ENCODE results near the gene KLHDC3. TPM values are rescaled to one million over a fixed set of nuclear protein-coding genes. Genes with fewer than 3 reads are reported as not detected.
"Not testable (repeated sequence)": the region's sequence is repeated elsewhere in the genome, so short reads cannot be mapped to it uniquely, and the experiment has no call there.

KLHDC3 gene
- total RNA-seq, 3 donors from 2014 or later = 51.9 to 55.8 (median 52.2) TPM

DNA sequence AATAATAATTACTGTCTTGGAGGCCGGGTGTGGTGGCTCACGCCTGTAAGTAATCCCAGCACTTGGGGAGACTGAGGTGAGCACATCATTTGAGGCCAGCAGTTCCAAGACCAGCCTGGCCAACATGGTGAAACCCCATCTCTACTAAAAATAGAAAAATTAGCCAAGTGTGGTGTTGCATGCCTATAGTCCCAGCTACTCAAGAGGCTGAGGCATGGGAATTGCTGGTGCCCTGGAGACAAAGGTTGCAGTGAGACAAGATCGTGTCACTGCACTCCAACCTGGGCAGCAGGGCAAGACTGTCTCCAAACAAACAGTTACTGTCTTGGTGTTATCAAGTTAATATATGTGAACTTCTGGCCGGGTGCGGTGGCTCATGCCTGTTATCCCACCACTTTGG lies 12.3 kb downstream of the KLHDC3 start:
- no peaks in the 10 kb centered on the region for H3K27me3 Mint-ChIP-seq (ENCODE audit: low read depth)
- DNase-seq = no peak
- no peak overlapping the region for H3K4me3 Mint-ChIP-seq
- no peak for ATAC-seq
- no peaks in the 10 kb centered on the region for H3K9me3 Mint-ChIP-seq
- peaks cover 20% of the 10 kb centered on the region for H3K4me1 Mint-ChIP-seq (ENCODE audit: low read depth)
- H3K36me3 Mint-ChIP-seq (ENCODE audit: insufficient read depth) = peaks cover 28% of the 10 kb centered on the region

DNA sequence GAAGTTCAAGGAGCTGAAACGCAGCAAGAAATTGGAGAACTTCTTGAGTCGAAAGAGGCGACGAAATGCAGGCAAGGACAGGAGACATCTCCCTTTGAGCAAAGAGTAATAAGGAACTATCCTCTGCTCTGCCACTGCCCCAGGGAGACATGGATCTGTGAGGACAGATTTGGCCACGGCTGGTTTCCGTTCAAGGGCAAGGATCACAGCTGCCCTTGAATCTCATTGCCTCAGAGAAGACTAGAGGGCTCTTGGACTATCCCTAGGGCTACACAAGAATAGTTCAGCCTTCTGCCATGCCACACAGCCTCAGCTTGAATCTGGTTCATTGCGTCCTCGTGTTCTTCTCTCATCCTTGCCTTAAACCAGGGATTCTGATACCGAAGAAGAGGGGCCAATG lies 15.1 kb downstream of the KLHDC3 start:
- no peaks in the 10 kb centered on the region for H3K27me3 Mint-ChIP-seq (ENCODE audit: low read depth)
- H3K9me3 Mint-ChIP-seq = no peaks in the 10 kb centered on the region
- H3K36me3 Mint-ChIP-seq (ENCODE audit: insufficient read depth) = peaks cover 34% of the 10 kb centered on the region
- no peak overlapping the region for H3K4me3 Mint-ChIP-seq
- no peak for ATAC-seq
- peaks cover 8% of the 10 kb centered on the region for H3K4me1 Mint-ChIP-seq (ENCODE audit: low read depth)
- DNase-seq = no peak

DNA sequence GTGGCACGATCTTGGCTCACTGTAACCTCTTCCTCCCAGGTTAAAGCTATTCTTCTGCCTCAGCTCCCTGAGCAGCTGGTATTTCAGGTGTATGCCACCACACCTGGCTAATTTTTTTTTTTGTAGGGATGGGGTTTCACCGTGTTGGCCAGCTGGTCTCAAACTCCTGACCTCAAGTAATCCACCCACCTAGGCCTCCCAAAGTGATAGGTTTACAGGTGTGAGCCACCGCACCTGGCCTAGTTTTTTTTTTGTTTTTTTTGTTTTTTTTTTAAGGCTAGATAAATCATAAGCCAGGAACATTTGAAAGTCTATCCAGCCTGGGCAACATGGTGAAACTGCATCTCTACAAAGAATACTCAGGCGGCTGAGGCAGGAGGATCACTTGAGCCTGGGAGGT lies 18.3 kb downstream of the KLHDC3 start:
- no peak for DNase-seq
- ATAC-seq = no peak
- H3K36me3 Mint-ChIP-seq (ENCODE audit: insufficient read depth) = peaks cover 23% of the 10 kb centered on the region
- no peaks in the 10 kb centered on the region for H3K9me3 Mint-ChIP-seq
- H3K27me3 Mint-ChIP-seq (ENCODE audit: low read depth) = no peaks in the 10 kb centered on the region
- H3K4me1 Mint-ChIP-seq (ENCODE audit: low read depth) = no peaks in the 10 kb centered on the region
- no peak overlapping the region for H3K4me3 Mint-ChIP-seq

DNA sequence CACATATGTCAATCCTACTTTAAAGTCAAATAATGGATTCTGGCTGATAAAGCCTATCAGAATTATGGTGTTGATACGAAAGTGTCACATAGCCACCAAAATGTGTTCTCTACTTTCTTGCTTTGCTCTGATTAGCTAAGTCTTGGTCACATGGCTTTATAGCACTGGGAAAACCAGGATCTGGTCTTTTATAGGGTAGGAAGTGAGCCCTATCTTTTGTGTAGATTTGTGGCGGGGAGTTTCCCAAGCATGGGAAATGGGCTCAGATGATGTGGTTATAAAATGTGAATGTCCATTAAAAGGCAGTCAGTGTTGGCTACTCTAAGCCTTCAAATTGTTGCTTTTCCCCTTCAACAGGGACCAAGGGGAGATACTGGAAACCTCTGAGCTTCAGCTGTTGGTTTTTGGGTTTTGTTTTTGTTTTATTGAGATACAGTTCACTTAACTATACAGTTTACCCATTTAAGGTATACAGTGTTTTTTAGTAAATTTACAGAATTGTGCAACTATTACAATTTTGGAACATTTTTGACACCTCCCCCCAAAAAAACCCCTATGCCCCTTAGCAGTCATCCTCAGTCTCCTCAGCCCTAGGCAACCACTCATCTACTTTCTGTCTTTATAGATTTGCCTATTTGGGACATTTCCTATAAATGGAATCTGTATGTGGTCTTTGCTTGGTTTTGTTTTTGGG lies 19.6 kb downstream of the KLHDC3 start:
- Mint-ChIP-seq H3K27me3 (ENCODE audit: low read depth) (no peaks in the 10 kb centered on the region), H3K36me3 (ENCODE audit: insufficient read depth) (peaks cover 31% of the 10 kb centered on the region), H3K9me3 (no peaks in the 10 kb centered on the region), H3K4me3 (no peak overlapping the region), H3K4me1 (ENCODE audit: low read depth) (no peaks in the 10 kb centered on the region)
- ATAC-seq (no peak), DNase-seq (no peak)

DNA sequence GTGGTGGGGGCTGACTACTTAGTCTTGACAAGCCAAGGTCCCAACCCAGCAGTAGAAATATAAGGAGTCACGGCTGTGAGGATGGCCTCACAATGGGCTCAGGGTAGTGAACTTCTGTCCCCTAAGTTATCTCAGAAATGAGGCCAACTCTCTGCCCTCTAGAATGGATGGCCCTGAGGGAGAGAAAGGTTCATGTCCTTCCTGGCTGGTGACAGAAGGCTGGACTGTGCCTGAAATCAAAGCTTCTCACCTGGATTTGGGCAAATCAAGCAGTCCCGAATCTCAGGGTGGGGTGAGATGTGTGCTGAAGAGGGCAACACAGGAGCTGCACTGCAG lies 20.1 kb downstream of the KLHDC3 start:
- Mint-ChIP-seq H3K4me1 (ENCODE audit: low read depth) (no peaks in the 10 kb centered on the region), H3K36me3 (ENCODE audit: insufficient read depth) (peaks cover 33% of the 10 kb centered on the region), H3K27me3 (ENCODE audit: low read depth) (no peaks in the 10 kb centered on the region), H3K4me3 (no peak overlapping the region), H3K9me3 (no peaks in the 10 kb centered on the region)
- DNase-seq (no peak), ATAC-seq (no peak)

DNA sequence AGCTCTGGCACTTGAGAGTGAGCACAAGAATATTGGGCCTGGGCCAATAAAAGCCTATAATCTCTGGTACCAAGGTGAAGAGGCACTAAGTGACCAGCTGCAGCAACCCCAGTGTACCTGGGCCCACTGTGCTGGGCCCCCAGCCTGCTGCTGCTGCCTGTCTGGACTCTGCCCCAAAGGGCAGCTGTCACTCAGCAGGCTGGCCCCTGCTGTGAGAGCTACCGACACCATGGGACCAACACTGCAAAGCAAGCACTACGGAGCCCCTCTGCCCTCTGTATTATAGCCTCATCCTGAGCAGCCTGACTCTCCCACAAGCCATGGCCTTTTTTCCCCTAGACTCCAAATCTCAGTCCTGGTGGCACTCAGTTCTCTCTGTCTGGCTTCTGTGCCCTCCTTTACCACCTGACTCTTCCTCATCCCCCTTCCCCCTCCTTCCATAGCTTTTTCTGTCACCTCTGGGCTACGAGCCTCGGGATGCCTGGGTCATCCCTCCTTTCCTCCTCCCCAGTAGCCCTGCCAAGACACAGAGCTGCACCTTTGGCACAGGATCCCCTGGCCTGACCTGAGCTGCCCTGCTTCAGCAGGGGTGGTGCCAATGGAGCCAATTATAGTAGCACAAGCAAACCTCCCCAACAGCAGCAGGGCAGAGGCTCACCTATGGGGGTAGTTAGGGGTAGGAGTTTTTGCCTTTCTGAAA lies 21.6 kb downstream of the KLHDC3 start:
- Mint-ChIP-seq H3K4me1 (ENCODE audit: low read depth) (no peaks in the 10 kb centered on the region), H3K27me3 (ENCODE audit: low read depth) (no peaks in the 10 kb centered on the region), H3K9me3 (no peaks in the 10 kb centered on the region), H3K4me3 (no peak overlapping the region), H3K36me3 (ENCODE audit: insufficient read depth) (peaks cover 28% of the 10 kb centered on the region)
- no peak for ATAC-seq
- DNase-seq = no peak

DNA sequence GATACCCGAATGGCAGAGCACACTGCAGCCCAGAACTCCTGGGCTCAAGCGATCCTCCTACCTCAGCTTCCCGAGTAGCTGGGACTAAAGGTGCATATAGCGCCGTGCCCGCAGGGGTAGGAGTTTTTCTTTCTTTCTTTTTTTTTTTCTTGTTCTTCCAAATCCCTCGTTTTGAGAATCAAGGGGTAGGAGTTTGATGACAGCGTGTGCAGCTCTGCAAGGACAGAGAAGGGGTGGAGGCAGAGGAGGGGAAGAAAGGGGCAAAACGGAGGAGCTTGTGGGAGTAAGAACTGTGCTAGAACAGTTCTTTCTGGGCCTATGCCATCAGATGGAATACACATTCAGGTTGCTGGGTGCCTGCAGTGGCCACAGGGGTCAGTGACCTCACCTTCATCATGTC lies 22.7 kb downstream of the KLHDC3 start:
- H3K27me3 Mint-ChIP-seq (ENCODE audit: low read depth) = no peaks in the 10 kb centered on the region
- ATAC-seq = no peak
- no peaks in the 10 kb centered on the region for H3K4me1 Mint-ChIP-seq (ENCODE audit: low read depth)
- peaks cover 30% of the 10 kb centered on the region for H3K36me3 Mint-ChIP-seq (ENCODE audit: insufficient read depth)
- no peak for DNase-seq
- H3K9me3 Mint-ChIP-seq = no peaks in the 10 kb centered on the region
- H3K4me3 Mint-ChIP-seq = no peak overlapping the region

DNA sequence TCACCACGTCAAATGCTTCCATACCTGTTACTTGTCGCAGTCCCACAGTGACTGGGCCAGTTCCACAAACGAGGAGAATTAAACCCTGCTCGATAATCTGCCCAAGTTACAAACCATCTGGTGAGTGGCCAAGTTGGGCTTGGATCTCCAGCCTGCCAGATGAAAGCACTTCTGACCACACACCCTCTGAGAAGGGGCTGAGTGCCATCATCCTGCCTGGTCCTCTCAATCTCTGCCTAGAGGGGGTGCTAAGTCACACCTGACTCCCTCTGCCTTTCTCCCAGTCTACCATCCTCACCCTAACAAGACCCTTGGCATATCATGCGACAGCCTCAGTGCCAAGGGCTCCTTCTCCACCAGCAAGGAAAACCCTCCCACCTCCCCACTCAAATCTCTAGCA lies 23.1 kb downstream of the KLHDC3 start:
- DNase-seq (no peak), ATAC-seq (no peak)
- Mint-ChIP-seq H3K9me3 (no peaks in the 10 kb centered on the region), H3K4me3 (no peak overlapping the region), H3K4me1 (ENCODE audit: low read depth) (no peaks in the 10 kb centered on the region), H3K27me3 (ENCODE audit: low read depth) (no peaks in the 10 kb centered on the region), H3K36me3 (ENCODE audit: insufficient read depth) (peaks cover 31% of the 10 kb centered on the region)

DNA sequence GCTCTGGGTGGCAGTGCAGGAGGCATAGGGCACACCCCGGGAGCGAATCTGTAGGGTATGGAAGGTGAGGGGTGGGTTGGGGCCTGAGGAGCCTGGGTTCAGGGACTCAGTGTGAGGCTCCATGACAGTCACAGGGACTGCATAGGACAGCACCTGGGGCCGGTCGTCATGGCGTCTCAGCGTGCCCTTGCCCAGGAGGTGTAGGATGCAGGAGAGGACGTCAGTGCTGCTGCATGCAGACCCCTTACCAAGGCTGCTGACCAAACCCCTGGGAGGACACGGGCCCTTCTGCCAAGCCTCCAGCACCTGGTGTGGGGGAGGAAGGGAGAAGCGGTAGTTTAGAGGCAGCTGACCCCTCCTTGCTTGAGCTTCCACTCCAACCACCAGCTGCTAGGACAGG lies 23.7 kb downstream of the KLHDC3 start:
- DNase-seq (no peak), ATAC-seq (no peak)
- H3K27me3 Mint-ChIP-seq (ENCODE audit: low read depth) = no peaks in the 10 kb centered on the region
- H3K36me3 Mint-ChIP-seq (ENCODE audit: insufficient read depth) = peaks cover 34% of the 10 kb centered on the region
- no peaks in the 10 kb centered on the region for H3K4me1 Mint-ChIP-seq (ENCODE audit: low read depth)
- no peaks in the 10 kb centered on the region for H3K9me3 Mint-ChIP-seq
- no peak overlapping the region for H3K4me3 Mint-ChIP-seq

DNA sequence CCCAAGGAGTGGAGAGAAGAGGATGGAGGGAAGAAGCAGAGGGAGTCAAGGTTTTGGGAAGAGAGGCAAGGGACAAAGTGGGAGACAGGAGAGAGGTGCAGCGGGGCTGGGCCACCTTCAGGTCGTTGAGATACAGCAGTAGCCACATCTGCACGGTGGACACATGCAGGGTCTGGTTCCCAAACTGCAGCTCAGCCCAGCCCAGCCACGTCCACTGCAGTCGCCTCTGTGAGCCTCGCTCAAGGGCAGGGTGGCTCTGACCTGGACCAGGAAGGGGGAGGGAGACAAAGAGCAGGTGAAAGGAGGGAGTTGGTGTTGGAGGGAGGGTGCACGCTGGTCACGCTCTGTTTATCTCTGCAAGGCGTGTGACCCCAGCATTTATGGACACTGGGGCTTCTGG lies 24.7 kb downstream of the KLHDC3 start:
- ATAC-seq (no peak), DNase-seq (no peak)
- H3K36me3 Mint-ChIP-seq (ENCODE audit: insufficient read depth) = peaks cover 29% of the 10 kb centered on the region
- no peaks in the 10 kb centered on the region for H3K4me1 Mint-ChIP-seq (ENCODE audit: low read depth)
- H3K9me3 Mint-ChIP-seq = no peaks in the 10 kb centered on the region
- H3K27me3 Mint-ChIP-seq (ENCODE audit: low read depth) = no peaks in the 10 kb centered on the region
- no peak overlapping the region for H3K4me3 Mint-ChIP-seq

DNA sequence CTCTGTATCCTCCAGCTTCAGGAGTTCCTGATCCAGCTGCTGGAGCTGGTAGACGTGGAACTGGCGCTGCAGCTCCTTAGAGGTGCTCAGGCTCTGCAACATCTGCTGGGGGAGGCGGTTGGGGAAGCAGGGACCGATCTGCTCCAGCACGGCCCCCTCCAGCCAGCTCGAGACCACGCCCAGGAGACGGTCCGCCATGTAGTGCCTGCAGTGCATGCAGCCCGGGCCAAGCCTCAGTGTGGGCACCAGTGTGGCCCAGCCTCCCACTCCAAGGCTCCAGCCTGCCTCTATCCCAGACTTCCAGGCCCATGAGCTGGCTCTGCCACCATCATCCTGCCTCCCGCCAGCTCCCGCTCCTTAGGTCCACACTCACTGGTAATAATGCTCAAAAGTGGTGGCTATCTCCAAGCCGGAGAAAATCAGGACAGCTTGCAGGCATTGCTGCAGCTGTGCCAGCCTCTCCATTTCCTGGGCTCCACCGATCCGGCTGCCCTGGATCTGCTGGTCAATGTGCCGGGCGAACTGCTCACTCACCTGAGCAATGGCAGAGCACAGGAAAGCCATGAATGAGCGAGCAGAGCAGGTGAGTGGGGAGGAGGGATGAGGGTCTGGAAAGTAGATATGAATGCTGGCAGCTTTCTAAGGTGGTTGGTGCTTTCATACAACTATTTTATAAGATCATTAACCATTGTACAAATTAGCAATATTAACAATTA lies 26.7 kb downstream of the KLHDC3 start:
- DNase-seq (no peak), ATAC-seq (no peak)
- Mint-ChIP-seq H3K4me1 (ENCODE audit: low read depth) (no peaks in the 10 kb centered on the region), H3K9me3 (no peaks in the 10 kb centered on the region), H3K36me3 (ENCODE audit: insufficient read depth) (peaks cover 27% of the 10 kb centered on the region), H3K27me3 (ENCODE audit: low read depth) (no peaks in the 10 kb centered on the region), H3K4me3 (no peak overlapping the region)

DNA sequence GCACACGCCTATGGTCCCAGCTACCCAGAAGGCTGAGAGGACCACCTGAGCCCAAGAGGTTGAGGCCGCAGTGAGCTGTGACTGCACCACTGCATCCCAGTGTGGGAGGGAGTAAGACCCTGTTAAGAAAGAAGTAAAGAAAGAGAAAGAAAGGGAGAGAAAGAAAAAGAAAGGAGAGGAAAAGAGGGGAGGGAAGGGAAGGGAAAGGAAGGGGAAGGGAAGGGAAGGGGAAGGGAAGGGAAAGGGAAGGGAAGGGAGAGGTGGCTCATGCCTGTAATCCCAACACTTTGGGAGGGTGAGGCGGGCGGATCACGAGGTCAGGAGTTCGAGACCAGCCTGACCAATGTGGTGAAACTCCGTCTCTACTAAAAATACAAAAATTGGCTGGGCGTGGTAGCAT lies 27.4 kb downstream of the KLHDC3 start:
- not testable (repeated sequence) for DNase-seq; H3K4me1 Mint-ChIP-seq (ENCODE audit: low read depth); H3K27me3 Mint-ChIP-seq (ENCODE audit: low read depth); ATAC-seq; H3K4me3 Mint-ChIP-seq; H3K9me3 Mint-ChIP-seq
- peaks cover 31% of the 10 kb centered on the region for H3K36me3 Mint-ChIP-seq (ENCODE audit: insufficient read depth)

DNA sequence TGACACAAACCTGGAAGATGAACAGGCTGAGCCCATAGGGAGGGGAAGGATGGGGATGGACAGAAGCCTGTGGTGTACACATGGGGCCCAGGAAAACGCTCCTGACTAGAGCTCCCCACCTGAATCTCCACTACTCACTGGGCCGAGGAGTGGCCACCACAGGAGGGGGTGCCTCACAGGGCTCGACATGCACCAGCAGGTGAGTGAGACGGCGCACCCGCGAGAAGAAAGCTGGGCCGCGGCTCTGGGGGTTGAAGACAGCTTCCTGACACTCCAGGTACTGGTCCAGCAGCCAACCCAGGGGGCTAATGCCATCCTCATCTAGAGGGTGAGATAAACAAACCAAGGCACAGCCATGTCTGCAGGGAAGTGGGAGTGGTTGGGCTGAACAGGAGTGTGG lies 29.3 kb downstream of the KLHDC3 start:
- H3K36me3 Mint-ChIP-seq (ENCODE audit: insufficient read depth) = peaks cover 25% of the 10 kb centered on the region
- H3K4me1 Mint-ChIP-seq (ENCODE audit: low read depth) = no peaks in the 10 kb centered on the region
- no peak for ATAC-seq
- DNase-seq = no peak
- no peaks in the 10 kb centered on the region for H3K9me3 Mint-ChIP-seq
- H3K27me3 Mint-ChIP-seq (ENCODE audit: low read depth) = no peaks in the 10 kb centered on the region
- no peak overlapping the region for H3K4me3 Mint-ChIP-seq

DNA sequence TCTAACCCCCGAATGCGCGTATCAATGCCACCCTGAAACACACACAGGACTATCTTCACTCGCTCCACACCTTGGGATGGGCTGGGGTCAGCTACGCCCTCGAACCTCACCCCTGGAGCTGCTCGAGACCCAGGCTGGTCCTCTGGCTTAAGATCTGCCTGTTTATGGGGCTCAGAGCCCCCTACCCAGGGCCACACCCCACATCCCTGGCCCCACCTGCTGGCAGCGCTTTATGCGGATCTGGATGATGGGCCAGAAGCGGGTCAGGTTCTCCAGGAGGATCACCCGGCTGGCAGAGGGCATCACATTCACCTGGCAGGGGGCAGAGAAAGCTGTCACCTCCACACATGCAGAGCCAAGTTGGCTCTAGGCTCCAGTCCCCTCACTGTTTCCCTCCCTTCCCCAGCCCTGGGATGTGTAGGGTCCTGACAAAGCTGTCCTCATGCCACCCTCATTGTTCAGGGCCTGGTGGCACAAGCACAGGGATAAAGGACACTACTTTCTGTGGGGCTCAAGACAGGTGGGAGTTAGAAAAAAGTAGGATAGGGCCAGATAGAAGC lies 31.4 kb downstream of the KLHDC3 start:
- Mint-ChIP-seq H3K9me3 (no peaks in the 10 kb centered on the region), H3K4me3 (no peak overlapping the region), H3K36me3 (ENCODE audit: insufficient read depth) (peaks cover 28% of the 10 kb centered on the region), H3K4me1 (ENCODE audit: low read depth) (peaks cover under 1% of the 10 kb centered on the region), H3K27me3 (ENCODE audit: low read depth) (no peaks in the 10 kb centered on the region)
- no peak for DNase-seq
- ATAC-seq = no peak

DNA sequence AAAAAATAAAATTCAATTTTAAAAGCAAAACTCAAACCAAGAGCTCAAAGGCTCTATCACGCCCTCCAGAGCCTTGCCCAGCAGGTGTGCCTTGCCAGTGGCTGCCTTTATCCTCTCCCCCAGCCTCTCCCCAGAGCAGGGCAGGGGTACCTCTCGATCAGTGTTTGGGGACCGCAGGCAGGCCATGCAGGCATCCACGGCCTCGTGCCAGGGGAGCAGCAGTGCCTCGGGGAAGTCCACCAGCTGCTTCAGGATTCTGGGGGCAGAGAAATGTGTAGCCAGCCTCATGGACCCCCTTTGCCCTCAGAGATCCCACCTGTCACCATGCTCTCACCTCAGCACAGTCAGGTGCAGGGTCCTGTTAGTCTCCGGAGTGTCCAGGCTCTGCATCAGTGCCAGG lies 33.9 kb downstream of the KLHDC3 start:
- H3K4me1 Mint-ChIP-seq (ENCODE audit: low read depth) = peaks cover 19% of the 10 kb centered on the region
- no peaks in the 10 kb centered on the region for H3K27me3 Mint-ChIP-seq (ENCODE audit: low read depth)
- no peaks in the 10 kb centered on the region for H3K9me3 Mint-ChIP-seq
- H3K36me3 Mint-ChIP-seq (ENCODE audit: insufficient read depth) = peaks cover 24% of the 10 kb centered on the region
- H3K4me3 Mint-ChIP-seq = no peak overlapping the region
- DNase-seq = no peak
- no peak for ATAC-seq

Measured in activated T-cell treated with anti-CD3 and anti-CD28 coated beads, Interleukin-2, amount 50 U/mL, for 4 hours (primary cell).